GDM1 (cell line): ENCODE data around the gene ATP11B.

Experiments
- DNase-seq: peaks from one replicate; lab custom pipeline; 2025; lab: John Stamatoyannopoulos, UW

Gene ATP11B

GRCh38 chr3:182910936-182911781 lies 117.9 kb downstream of the ATP11B start:
- no peak for DNase-seq

DNA sequence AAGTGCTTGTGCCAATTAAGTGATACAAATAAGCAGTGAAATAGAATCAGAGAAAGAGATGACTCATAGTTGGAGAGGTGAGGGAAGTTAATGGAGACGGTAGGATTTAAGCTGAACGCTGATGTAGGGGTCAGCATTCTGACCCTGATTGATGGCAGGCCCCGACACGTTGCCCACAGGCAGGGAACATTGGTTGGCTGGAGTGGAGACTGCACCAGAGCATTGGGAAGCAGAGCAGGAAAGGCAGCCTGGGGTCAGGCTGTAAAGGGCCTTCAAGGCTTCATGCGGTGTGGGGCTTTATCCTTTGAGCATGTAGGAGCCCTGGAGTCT lies 118.4 kb downstream of the ATP11B start:
- no peak for DNase-seq

- DNase-seq = no peak
Observed at GRCh38 chr3:182912474-182912873, 119.2 kb downstream of the ATP11B start.

GRCh38 chr3:182913889-182914288 lies 120.6 kb downstream of the ATP11B start:
- no peak for DNase-seq

DNA sequence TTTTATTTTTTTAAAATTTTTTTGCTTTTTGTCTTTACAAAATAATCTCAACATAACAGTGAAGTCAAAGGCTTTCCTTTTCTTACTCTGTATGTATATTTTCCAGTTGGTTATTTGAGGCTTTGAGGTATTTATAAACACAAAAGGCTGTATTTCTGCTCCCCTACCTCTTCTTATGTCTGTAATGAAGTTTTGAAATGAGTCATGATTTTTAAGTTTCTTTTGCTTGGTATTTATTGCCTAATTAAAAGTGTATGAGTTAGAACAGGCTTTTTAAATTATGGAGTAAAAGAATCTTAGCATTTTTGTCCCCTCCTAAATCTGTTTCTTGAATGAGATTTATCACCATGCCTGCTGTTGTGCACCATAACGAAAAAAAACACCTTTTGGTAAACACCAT lies 121.0 kb downstream of the ATP11B start:
- DNase-seq = no peak

DNA sequence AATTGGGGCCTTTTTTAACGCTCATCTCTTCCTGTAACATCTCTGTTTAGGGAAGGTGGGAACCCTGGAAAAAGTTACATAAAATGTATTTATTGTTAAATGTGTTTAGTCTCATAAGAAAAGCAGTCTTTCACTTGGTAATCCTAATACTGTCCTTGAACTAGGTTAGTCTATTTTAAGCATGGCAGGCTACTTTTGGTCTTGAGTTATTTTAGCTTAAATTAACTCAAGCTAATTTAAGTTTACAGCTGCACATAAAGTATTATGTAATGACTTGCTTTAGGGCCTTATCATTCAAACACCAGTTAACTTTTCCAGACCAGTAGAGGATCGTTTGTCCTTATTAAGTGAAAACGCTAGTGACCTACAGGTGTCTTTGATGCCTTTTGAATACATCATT lies 123.8 kb downstream of the ATP11B start:
- DNase-seq = no peak

DNA sequence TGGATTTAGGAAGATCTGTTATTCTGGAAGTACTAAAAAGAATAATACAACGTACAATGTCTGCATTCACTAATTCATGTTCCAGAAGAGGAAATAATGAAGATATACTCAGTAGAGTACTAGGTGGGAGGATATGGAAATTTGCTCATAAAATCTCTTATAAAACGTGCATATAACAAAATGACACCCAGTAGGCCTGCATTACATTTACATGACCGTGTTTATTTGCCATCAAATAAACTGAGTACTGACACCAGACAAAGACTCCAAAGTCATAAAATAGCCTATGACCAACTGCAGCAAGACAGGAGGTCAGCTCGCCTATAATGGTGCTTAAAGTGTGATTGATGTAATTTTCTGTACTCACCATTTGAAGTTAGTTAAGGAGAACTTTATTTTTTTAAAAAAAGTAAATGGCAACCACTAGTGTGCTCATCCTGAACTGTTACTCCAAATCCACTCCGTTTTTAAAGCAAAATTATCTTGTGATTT lies 126.6 kb downstream of the ATP11B start:
- DNase-seq = no peak

DNA sequence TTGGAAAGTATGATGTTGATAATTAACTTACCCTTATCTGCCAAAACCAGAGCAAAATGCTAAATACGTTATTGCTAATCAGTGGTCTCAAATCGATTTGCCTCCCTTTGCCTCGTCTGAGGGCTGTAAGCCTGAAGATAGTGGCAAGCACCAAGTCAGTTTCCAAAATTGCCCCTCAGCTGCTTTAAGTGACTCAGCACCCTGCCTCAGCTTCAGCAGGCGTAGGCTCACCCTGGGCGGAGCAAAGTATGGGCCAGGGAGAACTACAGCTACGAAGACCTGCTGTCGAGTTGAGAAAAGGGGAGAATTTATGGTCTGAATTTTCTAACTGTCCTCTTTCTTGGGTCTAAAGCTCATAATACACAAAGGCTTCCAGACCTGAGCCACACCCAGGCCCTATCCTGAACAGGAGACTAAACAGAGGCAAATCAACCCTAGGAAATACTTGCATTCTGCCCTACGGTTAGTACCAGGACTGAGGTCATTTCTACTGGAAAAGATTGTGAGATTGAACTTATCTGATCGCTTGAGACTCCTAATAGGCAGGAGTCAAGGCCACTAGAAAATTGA lies 127.3 kb downstream of the ATP11B start:
- no peak for DNase-seq

DNA sequence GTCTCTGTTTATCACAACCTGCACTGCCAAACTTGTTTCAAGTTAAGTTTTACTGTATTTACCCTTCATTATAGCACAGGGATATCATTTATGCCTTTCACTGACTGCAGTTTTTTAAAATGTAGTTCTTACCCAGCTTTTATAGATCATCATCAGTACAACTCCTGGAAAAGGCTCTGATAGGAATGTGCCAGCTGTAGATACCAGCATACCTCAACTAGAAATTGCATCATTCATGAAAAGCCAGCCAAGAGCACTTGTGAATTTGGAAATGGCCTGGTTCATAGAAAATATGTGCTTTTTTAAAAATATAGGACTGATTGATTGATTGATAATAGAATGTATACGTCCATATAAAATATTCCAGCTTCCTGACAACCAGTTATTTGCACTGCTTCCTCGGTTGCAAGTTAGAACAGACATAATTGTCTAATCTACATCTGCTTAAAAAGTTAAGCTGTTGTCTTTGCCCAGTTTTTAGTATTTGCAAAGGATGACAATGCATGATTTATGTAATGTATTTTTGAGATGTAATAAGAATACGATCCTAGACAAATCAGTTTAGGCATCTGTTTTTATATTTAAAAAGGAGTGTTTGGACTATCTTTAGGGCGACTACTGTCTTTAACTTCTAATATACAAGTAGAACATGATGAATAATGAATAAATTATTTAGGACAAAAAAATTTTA lies 128.5 kb downstream of the ATP11B start:
- no peak for DNase-seq

DNA sequence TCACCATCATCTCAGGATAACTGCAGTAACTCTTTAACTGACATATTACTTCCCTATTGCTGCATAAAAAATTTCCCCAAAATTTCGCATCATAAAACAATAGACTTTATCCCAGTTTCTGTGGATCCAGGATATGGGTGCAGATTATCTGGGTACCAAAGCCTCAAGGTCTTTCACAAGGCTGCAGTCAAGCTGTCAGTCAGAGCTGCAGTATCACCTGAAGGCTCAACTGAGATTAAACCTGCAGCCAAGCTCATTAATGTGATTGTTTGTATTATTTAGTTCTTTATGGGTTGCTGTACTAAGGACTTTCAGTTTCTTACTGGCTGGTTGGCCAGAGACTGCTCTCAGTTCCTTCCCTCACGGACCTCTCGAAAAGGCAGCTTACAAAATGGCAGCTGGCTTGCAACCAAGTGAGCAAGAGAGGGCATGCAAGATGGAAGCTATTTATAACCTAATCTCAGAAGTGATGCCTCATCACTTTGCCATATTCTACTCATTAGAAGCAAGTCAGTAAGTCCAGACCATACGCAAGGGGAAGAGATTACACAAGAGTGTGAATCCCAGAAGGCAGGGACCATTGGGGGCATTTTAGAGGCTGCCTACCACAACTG lies 132.1 kb downstream of the ATP11B start:
- no peak for DNase-seq

DNA sequence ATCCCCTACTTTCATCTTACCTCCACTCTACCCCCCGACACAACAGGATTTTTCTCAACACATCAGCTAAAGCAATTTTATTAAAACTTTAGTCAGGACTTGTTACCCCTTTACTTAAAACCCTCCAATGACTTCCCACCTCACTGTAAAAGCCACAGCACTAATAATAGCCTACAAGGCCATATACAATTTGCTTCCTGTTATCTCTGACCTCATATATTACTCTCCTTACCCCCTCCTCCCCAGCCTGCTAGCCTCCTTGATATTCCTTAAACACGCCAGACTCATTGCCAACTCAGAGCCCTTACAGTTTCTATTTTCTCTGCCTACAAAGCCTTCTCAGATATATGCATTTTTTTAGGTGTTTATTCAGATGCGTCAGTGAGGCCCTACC lies 132.6 kb downstream of the ATP11B start:
- DNase-seq = no peak

DNA sequence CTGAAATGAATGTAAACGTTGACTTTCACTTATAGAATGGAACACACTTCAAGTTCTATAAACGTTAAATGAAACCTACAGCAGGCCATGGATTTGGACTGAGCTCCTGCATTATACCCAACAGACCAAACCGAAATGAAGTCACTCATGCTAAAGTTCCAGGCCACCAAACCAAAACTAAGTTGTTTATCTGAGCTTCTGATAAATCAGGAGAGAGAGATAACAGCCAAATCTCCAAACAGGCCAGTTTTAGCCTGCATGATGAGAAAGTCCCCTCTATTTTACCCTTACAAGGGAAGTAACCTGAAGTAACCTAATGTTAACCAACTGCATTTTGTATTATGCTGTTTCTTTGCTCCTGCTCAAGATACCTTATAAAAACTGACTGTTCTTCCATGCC lies 142.5 kb downstream of the ATP11B start:
- no peak for DNase-seq

GRCh38 chr3:182936239-182936917 lies 143.1 kb downstream of the ATP11B start:
- no peak for DNase-seq

- no peak for DNase-seq
Observed at GRCh38 chr3:182936918-182937285, 143.6 kb downstream of the ATP11B start.

DNA sequence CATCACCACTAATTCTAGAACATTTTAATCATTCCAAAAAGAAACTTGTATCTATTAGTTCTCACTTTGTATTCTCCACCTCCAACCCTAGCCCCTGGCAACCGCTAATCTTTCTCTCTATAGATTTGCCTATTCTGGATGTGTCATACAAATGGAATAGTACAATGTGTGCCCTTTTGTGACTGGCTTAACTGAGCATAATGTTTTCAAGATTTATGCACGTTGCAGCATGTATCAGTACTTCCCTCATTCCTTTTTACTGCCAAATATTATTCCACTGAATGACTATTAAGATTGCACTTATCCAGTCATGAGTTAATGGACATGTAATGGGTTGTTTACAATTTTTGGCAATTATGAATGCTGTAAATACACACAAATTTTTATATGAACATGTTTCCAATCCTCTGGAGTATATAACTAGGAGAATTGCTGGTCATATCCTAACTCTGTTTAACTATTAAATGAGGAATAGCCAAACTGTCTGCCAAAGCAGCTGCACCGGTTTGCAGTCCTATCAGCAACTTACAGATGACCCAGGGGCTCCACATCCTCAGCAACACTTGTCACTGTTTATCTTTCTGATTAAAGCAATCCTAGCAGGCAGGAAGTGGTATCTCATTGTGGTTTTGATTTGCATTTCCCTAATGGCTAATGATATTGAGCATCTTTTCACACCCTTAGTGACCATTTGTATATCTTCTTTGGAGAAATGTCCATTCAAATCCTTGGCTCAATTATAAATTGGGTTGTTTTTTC lies 144.2 kb downstream of the ATP11B start:
- no peak for DNase-seq

GRCh38 chr3:182940266-182940808 lies 147.0 kb downstream of the ATP11B start:
- no peak for DNase-seq

- DNase-seq = no peak
Observed at GRCh38 chr3:182941719-182942118, 148.4 kb downstream of the ATP11B start.

GRCh38 chr3:182947888-182948287 lies 154.6 kb downstream of the ATP11B start:
- DNase-seq = no peak

- no peak for DNase-seq
Observed at GRCh38 chr3:182948305-182948704, 155.0 kb downstream of the ATP11B start.

DNA sequence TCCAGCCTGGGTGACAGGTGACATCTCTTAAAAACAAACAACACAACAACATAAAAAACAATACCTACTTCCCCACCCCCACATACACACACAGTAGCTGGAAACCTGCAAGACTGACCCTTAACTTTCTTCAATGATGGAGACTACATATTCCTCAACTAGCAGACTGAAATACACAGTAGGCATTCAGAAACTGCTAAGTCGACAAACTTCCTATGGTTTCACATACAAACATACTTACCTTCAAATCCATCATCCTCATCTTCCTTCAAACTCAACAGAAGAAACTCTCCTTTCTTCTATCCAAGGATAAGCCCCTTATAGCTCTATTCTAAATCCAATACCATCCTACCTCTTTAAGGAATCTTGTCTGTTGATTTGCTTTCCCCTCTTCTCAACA lies 156.4 kb downstream of the ATP11B start:
- no peak for DNase-seq

GRCh38 chr3:182954553-182955235 lies 161.4 kb downstream of the ATP11B start:
- no peak for DNase-seq
